ENCODE data around the gene DGLUCY.
"Not testable (repeated sequence)": the region's sequence is repeated elsewhere in the genome, so short reads cannot be mapped to it uniquely, and the experiment has no call there.

The DGLUCY gene

DNA sequence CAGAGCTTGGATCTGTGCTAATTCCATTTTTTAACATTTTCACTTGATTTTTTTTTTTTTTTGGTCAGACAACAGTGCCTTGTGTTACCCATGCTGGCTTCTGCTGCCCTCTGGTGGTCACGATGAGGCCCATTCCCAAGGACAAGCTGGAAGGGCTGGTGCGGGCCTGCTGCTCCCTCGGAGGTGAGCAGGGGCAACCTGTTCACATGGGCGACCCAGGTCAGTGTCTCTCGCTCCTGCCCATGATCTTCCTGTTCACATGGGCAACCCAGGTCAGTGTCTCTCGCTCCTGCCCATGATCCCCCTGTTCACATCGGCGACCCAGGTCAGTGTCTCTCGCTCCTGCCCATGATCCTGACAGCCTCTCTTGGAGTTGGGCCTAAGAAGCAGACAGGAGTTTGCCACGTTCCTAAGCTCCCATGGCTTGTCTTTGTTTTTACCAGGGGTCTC lies 59.4 kb downstream of the DGLUCY start:
- peak; percentile 87 for DNase-seq

DNA sequence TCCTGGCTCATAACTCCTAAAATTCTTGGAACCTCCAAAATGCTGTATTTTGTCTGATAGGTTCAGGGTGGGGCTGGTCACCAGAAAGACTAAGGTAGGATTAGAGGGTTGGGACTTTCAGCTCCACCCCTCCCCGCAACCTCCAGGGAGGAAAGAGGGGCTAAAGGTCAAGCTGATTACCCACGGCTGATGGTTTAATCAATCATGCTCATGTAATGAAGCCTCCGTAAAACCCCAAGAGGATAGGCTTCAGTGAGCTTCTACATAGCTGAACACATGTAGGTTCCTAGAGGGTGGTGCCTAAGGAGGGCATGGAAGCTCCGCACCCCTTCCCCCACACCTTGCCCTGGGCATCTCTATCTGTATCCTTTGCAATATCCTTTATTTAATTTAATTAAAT lies 60.0 kb downstream of the DGLUCY start:
- DNase-seq, result no peak

DNA sequence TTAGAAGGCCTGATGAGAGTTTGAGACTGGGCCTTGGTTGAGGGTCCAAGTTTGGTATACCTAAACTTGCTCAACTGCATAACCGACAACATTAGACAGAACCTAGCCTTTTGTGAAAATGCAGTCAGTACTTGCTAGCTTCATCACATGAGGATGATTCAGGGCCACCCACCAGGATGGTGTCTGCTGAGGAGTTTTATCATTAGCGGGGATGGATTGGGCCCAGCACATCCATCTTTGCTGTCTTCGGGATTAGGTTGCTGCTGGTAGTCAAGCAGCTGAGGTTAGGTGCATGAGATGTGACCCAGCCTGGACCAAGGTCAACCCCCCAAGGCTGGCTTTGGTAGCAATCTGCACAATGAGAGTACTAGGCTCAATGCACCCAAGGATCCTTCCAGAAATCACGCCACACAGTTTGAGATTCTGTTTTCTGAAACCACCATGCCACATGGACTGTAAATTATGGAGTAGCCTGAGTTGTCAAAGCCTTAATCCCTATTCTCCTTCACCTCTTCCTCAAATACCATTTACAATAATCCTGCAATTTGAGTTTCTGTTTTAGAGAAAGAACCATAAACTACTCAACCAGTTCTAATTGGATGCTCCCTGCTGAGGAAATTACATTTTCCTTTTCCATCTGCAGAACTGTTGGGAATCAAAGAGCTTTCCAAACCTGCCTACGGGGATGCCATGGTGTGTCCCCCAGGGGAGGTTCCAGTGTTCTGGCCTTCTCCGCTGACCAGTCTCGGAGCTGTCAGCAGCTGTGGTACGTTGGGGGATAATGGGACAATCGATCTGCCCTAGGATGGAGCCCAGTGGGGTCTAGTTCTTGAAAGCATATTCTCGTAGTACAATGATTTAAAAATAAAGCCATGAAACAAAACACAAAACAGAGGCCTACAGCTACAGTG lies 61.7 kb downstream of the DGLUCY start:
- DNase-seq, result no peak

DNA sequence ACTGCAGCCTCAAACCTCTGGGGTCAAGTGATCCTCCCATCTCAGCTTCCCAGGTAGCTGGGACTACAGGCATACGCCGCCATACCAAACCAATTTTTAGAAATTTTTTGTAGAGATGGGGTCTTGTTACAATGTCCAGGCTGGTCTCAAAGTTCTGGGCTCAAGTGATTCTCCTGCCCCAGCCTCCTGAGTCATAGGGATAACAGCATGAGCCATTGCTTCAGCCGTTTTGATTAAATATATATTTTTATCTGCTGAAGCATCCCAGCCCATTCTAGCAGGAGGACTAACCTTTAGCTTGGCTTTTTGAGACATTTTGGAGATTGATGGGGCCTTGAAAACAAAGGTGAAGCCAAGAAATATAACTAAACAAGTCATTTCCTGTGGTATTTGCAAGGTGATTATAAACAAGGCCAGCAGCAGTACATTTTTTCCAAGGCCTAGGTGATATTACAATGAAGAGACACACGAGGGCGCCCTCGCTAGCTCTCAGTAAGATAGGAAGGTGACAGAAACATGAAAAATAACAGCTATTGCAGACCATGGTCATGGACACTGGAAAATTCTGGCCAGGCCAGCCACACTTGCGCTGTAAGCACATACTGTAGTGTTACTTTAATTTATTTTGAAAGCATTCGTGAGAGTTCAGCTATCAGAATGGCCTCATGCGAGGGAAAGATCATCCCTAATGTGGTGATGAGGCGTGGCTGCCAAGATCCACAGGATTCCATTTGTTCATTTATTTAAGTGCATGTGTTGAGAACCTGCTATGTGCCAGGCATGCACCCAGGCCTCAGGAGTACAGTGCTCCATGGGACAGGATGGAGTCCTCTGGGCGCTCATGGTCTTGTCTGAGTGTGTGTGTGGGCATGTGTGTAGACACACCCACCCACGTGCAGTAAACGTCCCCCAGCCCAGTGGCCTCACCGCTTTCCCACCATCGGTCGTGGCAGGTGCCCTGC lies 63.5 kb downstream of the DGLUCY start:
- peak; percentile 89 for DNase-seq

DNA sequence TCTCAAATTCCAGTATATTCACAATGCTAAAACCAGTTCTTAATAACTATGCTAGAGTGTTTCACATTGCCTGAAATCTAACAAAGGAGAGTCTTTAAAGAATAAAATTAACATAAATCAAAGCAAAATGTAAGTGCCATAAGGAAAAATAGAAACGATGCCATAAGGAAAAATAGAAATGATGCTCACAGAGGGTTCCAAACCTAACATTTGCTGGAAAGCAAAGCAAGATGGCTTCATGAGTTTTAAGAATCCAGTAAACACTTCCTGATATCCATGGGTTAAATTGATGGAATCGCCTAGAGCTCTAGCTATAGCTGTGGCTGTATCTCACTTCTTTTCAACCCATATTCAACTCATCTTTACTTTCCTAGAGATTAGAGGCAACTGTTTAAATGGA lies 66.7 kb downstream of the DGLUCY start:
- DNase-seq, result no peak

DNA sequence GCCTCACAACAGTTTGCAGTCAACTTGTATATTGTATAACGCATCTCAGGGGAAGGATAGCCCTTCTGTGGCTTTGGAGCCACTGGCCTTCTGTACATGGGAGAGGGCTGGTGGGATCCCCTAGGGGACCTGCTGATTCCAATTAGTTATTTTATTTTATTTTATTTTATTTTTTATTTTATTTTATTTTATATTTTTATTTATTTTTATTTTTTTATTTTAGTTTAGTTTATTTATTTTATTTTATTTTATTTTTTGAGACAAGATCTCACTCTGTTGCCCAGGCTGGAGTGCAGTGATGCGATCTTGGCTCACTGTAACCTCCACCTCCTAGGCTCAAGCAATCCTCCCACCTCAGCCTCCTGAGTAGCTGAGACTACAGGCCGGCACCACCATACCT lies 68.9 kb downstream of the DGLUCY start:
- DNase-seq, result not testable (repeated sequence)

DNA sequence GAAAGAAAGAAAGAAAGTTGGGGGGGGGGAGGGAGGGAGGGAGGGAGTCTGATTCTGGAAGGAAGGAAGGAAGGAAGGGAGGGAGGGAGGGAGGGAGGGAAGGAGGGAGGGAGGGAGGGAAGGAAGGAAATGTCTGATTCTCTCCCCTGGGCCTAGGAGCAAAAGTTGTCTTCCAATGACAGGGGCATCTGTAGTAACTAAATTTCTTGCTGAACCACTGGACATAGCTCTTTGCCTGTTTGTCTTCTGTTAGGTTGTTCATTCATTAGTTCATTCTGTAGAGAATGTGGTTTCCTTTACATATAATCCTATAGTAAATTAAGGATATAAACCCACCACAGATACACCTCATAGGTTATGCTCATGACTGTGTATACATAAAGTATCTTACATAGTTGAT lies 70.7 kb downstream of the DGLUCY start:
- no peak for DNase-seq

DNA sequence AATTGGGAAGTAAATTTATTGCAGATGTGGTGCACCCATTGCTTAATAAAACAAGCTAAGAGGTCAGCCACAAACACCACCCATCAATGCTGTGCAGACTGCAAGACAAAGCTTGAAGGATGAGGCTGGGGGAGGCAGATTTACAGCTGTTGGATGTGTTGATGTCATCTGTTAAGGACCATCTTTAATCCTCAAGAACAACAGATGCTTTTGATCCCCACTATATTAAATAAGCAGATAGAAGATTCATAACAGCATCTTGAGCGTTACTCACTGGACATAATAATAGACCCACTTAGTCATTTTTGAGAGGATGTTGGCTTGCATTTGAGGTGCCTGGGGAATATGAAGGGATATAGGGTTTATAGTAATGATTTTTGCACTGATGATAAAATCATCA lies 71.8 kb downstream of the DGLUCY start:
- no peak for DNase-seq

DNA sequence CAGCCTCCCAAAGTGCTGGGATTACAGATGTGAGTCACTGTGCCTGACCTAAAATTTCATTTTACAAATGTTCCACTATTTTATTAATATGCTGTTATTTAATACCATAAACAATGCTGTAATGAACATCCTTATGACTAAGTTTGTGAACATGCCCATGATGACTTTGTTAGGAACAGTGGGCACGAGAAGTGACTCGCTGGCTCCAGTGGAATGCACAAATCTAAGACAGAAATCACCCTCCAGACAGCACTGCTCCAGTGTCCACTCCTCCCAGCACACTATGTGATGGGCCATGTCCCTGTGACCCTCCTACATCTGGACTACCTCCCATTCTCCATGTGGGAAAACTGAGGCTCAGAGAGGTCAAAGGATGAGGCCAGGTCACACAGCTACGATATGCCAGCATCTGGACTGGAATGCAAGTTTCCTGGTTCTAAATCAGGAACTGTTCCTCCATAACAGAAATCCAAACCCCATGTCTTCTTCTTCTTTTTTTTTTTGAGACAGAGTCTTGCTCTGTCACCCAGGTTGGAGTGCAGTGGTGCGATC lies 72.7 kb downstream of the DGLUCY start:
- no peak for DNase-seq

DNA sequence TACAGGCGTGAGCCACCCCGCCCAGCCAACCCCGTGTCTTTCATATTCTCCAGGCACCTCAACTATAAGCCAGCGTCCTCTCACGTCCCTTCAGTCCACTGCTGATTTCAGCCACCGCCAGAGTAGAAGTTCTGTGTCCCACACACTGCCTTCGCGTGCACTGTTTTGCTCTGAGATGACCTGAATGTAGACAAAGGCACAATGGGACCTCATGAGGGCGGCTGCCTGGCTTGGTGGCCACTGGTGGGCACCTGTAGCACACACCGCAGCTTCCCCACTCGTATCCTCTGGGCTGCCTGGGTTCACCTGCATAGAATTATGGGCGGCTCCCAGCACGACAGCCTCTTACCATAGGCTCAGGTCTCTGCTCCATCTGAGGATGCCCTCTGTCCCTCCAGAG lies 73.4 kb downstream of the DGLUCY start:
- no peak for DNase-seq

DNA sequence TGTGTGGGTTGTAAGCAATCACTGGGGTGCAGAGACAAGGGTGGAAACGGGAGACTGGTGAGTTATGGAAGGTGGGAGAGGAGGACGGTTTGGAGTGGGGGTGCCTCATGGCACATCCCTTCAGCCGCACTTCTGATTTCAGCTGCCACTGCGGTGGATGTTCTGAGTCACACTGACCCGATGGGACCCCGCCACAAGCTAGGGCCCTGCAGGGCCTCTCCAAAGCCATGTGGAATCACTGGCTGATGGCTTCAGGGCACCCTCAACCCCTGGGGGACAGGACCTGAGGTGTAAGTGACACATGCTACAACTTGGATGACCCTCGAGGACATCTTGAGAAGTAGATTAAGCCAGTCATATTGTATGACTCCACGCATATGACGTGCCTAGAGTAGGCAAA lies 77.0 kb downstream of the DGLUCY start:
- no peak for DNase-seq

DNA sequence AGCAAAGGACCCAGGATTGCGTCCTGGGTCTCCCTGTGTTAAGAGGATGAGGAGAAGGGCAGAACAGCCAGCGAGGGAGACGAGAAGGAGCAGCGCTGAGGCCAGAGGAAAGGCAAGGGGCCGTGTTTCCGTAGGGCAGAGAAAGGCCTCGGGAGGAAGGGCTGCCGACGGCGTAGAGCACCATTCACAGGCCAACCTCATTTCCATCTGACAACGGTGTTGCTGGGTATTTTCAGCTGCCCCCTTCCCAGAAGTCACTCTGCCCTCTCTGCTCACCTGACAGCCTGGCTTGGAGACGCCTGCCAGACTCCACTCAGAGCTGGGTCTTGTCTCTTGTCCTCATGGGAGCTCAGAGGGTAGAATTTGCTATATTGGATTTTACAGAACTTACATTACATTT lies 79.2 kb downstream of the DGLUCY start:
- DNase-seq, result no peak

DNA sequence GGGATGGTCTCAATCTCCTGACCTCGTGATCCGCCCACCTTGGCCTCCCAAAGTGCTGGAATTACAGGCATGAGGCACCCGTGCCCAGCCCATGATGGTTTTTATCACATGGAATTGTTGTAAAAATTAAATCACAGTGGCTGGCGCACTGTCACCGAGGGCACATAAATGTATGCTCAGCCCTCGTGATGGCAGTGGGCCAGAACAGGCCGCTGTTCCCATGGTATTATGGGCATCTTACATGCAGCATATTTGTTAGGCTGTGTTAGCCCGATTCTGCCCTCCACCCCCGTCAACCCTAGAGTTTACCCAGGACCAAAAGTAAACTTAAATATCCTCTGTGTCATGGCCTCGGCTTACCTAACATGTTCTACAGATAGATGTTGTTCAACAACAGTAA lies 82.0 kb downstream of the DGLUCY start:
- no peak for DNase-seq

DNA sequence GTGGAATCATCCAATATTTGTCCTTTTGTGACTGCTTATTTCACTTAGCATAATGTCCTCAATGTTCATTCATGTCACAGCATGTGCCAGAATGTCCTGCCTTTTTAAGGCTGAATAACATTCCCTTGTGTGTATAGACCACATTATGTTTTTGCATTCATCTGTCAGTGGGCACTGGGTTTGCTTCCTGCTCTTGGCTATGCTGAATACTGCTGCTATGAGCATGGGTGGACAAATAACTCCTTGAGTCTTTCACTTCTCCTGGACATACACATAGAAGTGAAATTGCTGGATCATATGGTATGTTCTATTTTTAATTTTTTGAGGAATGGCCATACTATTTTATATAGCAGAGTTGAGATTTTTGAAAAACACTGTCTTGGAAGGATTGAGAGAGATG lies 83.8 kb downstream of the DGLUCY start:
- no peak for DNase-seq

DNA sequence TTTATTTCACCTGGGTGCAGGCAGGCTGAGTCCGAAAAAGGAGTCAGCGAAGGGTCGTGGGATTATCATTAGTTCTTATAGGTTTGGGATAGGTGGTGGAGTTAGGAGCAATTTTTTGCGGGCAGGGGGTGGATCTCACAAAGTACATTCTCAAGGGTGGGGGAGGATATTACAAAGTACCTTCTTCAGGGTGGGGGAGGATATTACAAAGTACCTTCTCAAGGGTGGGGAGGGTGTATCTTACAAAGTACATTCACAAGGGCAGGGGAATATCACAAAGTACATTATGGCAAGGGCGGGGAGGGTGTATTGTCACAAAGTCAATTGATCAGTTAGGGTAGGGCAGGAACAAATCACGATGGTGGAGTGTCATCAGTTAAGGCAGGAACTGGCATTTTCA lies 86.9 kb downstream of the DGLUCY start:
- peak; percentile 19 for DNase-seq

DNA sequence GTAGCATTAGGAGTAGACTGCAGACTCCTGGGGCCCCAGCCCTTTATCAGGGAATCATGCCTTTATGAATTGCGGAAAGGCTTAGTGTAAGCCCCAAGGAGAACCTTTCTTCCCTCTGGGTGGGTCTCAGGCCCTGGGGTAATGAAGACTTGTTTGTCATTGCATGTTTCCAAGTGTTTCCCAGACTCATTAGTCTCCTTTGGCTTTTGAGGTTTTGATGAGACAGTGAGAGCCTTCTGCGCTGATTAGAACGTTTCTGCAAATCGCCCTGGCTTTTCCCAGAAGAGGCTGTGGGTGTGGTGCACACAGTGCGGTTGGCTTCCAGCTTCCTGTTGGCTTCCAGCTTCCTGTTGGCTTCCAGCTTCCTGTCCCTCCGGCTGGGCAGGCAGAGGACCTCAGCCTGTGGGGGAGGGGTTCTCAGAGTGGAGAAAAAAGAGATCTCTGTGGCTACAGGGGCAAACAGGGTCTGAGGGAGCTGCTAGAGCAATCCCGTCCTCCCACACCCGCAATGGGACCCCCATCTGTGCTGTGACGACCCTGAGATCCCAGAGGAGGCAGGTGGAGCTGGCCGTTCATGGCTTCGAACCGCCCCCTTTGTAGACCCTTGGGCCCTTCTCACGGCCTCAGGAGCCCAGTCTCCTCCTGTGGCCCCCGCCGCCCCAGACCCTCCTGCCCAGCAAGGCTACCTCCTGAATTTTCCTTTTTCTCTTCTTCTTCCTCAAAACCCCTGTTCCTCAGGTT lies 88.5 kb downstream of the DGLUCY start:
- peak; percentile 93 for DNase-seq

DNA sequence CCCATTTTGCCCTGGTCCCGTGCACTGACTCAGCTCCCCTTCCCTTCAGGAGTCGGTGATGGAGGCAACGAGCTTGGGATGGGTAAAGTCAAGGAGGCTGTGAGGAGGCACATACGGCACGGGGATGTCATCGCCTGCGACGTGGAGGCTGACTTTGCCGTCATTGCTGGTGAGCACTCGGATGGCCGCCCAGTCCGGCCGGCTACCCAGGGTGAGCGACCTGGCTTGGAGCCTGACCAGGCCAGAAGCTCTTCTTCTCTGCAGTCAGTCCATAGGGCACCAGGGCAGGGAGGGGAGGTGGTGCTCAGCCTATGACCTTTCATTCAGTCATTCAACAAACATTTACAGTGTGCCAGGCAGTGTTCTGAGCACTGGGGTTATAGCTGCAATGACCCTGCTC lies 90.8 kb downstream of the DGLUCY start:
- DNase-seq, result no peak

DNA sequence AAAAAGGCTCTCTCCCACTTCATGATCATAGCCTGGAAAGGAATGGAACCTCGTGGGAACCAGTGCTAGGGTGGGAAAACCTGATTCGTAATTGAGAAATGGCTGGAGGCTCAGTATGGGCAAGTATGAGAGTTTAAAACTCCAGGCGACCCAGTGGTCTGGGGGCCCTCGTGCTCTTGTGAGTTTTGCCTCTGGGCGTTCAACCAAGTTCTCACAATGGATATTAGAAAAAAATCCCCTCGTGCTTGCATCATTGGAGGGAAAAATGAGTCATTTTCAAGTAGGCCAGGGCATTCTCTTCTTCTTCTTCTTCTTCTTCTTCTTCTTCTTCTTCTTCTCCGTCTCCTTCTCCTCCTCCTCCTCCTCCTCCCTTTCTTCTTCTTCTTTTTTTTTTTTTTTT lies 91.6 kb downstream of the DGLUCY start:
- DNase-seq, result no peak

DNA sequence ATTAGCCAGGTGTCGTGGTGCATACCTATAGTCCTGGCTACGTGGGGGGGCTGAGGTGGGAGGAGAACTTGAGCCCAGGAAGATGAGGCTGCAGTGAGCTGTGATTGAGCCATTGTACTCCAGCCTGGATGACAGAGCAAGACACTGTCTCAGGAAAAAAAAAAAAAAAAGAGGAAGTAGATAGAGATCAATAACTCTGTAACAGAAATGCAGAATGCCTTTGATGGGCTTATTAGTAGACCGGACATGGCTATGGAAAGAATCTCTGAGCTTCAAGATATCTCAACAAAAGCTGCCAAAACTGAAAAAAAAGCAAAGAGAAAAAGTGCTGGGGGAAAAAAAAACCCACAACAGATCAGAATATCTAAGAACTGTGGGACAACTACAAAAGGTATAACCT lies 93.1 kb downstream of the DGLUCY start:
- peak; percentile 52 for DNase-seq

DNA sequence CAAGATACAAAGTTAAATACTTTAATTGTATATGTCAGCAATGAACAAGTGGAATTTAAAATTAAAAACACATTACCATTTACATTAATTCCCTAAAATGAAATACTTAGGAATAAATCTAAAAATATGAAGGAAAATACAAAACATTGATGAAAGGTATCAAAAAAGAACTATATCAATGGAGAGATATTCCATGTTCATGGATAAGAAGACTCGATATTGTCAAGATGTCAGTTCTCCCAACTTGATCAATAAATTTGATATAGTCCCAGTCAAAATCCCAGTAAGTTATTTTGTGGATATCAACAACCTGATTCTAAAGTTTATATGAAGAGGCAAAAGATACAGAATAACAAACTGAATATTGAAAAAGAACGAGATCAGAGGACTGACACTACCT lies 97.1 kb downstream of the DGLUCY start:
- DNase-seq, result no peak

DNA sequence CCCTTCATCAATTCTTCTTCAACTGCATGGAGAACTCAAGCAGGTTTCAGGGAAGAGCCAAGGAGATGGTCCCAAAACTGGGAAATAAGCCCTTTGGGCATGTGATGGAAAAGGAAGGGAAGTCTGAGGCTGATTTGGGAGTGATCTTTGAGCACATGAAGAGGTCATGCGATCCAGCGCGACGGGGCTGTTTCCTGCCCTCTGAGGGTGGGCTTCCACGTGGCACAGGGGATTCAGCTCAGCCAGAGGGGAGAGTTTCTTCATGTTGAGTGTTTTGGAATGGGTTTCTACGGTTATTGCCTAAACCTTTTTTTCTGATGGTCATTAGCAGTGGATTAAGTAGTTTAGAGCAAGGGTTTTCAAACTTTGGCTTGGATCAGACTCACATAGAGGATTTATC lies 100.4 kb downstream of the DGLUCY start:
- no peak for DNase-seq

DNA sequence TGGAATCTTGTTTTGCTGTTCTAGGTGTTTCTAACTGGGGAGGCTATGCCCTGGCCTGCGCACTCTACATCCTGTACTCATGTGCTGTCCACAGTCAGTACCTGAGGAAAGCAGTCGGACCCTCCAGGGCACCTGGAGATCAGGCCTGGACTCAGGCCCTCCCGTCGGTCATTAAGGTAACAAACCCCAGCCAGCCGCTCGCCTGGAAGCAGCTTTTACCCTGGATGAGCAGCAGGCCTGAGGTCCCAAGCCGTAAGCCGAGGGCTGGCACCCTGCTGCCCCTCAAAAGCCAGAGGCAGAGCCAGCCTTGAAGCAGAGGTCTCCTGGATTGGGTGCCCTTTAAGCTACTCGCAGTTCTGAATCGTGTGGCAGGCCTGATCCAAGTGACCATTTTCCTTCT lies 101.5 kb downstream of the DGLUCY start:
- no peak for DNase-seq

DNA sequence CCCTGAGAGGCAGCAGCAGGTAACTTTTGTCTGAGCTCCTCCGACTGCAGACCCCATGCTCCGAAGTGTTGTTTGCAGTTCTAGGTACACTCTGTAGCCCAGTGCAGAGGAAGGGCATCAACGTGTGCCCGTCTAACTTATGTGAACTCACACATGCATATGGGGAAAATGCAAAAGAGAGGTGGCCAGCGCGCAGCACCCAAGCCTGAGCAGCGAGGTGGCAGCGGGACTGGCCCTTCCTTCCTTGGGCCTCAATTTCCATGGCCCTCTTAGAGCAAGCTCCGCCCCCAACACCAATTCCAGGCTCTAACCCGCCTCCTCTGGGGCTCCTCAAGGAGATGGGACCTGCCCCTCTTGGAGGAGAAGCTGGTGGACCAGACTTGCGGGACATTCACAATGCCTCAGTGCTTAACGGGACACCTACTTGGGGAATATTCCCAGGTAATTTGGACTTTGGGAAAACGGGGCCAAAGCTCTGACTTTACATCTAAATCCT lies 102.9 kb downstream of the DGLUCY start:
- DNase-seq, result no peak
